ENCODE data around the gene SPATA16. TPM values are rescaled to one million over a fixed set of nuclear protein-coding genes. Genes with fewer than 3 reads are reported as not detected.
A peak's percentile ranks its signal among the peaks of the same experiment; 100 is the strongest.

The SPATA16 gene
- total RNA-seq, 1 donor from 2014 or later, result not detected

DNA sequence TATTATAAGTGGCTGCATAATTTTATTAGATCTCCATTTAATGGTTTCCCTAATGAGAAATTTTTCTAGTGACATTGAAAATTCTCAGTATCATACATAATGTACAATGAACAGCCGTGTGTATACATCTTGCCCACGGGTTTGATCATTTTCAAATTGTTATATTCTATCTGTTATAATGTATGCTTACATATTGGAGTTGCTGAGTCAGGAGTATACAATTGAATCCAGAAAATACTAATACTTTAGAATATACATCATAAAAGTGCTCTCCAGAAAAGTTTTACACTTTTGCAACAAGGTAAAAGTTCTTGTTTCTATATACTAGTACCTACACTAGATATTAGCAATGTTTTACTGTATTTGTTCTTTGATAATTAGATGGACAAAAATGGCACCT, 82.8 kb downstream of the SPATA16 start:
- H3K27ac ChIP-seq, result no peak overlapping the region
- no peaks in the 10 kb centered on the region for H3K4me1 ChIP-seq
- intact Hi-C loops (cut with DNase I), result no loop called here
- DNase-seq (ENCODE audit: low spot score in 2 of 2), result no peak
- H3K27me3 ChIP-seq, result no peaks in the 10 kb centered on the region
- no peak overlapping the region for H3K4me3 ChIP-seq
- H3K9me3 ChIP-seq, result no peaks in the 10 kb centered on the region
- TF ChIP-seq, protein P1, sequence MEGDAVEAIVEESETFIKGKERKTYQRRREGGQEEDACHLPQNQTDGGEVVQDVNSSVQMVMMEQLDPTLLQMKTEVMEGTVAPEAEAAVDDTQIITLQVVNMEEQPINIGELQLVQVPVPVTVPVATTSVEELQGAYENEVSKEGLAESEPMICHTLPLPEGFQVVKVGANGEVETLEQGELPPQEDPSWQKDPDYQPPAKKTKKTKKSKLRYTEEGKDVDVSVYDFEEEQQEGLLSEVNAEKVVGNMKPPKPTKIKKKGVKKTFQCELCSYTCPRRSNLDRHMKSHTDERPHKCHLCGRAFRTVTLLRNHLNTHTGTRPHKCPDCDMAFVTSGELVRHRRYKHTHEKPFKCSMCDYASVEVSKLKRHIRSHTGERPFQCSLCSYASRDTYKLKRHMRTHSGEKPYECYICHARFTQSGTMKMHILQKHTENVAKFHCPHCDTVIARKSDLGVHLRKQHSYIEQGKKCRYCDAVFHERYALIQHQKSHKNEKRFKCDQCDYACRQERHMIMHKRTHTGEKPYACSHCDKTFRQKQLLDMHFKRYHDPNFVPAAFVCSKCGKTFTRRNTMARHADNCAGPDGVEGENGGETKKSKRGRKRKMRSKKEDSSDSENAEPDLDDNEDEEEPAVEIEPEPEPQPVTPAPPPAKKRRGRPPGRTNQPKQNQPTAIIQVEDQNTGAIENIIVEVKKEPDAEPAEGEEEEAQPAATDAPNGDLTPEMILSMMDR (IDR thresholded peaks at IDR 0.05), result no peak
- H3K36me3 ChIP-seq, result no peaks in the 10 kb centered on the region

DNA sequence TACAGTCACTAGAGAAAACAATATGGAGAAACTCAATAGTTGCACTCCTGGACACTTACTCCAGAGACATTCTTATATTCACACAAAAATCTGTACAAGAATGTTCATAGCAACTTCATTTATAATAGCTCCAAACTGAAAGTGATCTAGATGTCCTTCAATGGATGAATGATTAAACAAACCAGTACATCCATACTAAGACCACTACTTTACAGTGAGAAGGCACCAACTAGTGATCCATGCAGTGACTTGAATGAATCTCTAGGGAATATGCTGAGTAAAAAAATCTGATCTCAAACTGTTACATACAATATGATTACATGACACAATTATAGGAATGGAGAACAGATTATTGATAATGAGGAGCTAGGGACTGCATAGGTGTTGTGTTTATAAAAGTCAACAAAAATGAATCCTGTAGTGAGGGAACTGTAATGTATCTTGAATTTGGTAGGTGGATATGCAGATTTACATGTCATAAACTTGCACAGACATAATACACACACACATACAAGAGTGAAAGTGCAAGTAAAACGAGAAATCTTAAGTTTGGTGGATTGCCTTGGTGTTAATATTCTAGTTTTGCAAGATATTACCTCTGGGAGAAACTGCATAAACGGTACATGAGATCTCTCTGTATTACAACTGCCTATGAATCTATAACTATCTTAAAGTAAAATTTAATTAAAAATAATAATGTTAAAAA, 85.7 kb downstream of the SPATA16 start:
- no peak for DNase-seq (ENCODE audit: low spot score in 2 of 2)
- Histone ChIP-seq H3K9me3 (no peaks in the 10 kb centered on the region), H3K4me3 (no peak overlapping the region), H3K4me1 (no peaks in the 10 kb centered on the region), H3K36me3 (no peaks in the 10 kb centered on the region), H3K27ac (no peak overlapping the region), H3K27me3 (no peaks in the 10 kb centered on the region)
- TF ChIP-seq, protein P1 (IDR thresholded peaks at IDR 0.05), result no peak
- intact Hi-C loops (cut with DNase I), result no loop called here

- no peak for DNase-seq (ENCODE audit: low spot score in 2 of 2)
- no peaks in the 10 kb centered on the region for H3K4me1 ChIP-seq
- no peak overlapping the region for H3K27ac ChIP-seq
- H3K27me3 ChIP-seq, result no peaks in the 10 kb centered on the region
- intact Hi-C loops (cut with DNase I), result loop anchor here (10.0 kb wide), 1 partner anchor 245 kb away; no protein-coding TSS in a partner anchor
- no peaks in the 10 kb centered on the region for H3K9me3 ChIP-seq
- TF ChIP-seq, protein P1 (IDR thresholded peaks at IDR 0.05), result no peak
- H3K4me3 ChIP-seq, result no peak overlapping the region
- no peaks in the 10 kb centered on the region for H3K36me3 ChIP-seq
Observed at GRCh38 chr3:173049360-173049759, 91.7 kb downstream of the SPATA16 start.

GRCh38 chr3:173045770-173046382, 95.2 kb downstream of the SPATA16 start:
- DNase-seq (ENCODE audit: low spot score in 2 of 2), result no peak
- H3K27me3 ChIP-seq, result no peaks in the 10 kb centered on the region
- no peaks in the 10 kb centered on the region for H3K4me1 ChIP-seq
- H3K36me3 ChIP-seq, result no peaks in the 10 kb centered on the region
- no peak overlapping the region for H3K27ac ChIP-seq
- H3K4me3 ChIP-seq, result no peak overlapping the region
- intact Hi-C loops (cut with DNase I), result loop anchor here (10.0 kb wide), 1 partner anchor 241 kb away; no protein-coding TSS in a partner anchor
- no peaks in the 10 kb centered on the region for H3K9me3 ChIP-seq
- TF ChIP-seq, protein P1 (IDR thresholded peaks at IDR 0.05), result peak in 2 of 3 experiments; percentile 7 to 36

DNA sequence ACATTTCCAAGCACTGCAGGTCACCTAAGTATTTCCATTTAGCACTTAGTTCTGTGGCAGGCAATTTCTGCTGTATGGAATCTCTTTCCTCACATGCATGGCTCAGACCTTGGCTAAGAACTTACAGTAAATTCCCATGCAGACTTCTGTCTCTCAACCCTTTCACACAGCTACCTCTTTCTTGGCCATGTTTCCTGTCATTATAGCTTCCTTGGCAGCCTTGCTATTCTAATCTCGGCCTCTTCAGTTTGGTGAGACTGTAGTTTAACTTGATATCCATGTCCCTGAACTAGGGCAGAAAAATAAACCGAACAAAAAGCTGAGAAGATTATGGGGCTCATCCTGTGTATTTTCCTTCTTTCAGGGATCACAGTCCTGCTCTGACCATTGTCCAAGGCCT, 96.0 kb downstream of the SPATA16 start:
- DNase-seq (ENCODE audit: low spot score in 2 of 2), result no peak
- H3K9me3 ChIP-seq, result no peaks in the 10 kb centered on the region
- no peak overlapping the region for H3K4me3 ChIP-seq
- H3K27ac ChIP-seq, result no peak overlapping the region
- H3K36me3 ChIP-seq, result no peaks in the 10 kb centered on the region
- no peaks in the 10 kb centered on the region for H3K4me1 ChIP-seq
- no peaks in the 10 kb centered on the region for H3K27me3 ChIP-seq
- intact Hi-C loops (cut with DNase I), result loop anchor here (10.0 kb wide), 1 partner anchor 240 kb away; no protein-coding TSS in a partner anchor
- TF ChIP-seq, protein P1 (IDR thresholded peaks at IDR 0.05), result no peak
